Esophagus muscularis mucosa (tissue), 4 donors: Measurements from ENCODE around the gene TKT. TPM values are rescaled to one million over a fixed set of nuclear protein-coding genes. Genes with fewer than 3 reads are reported as not detected.
A peak's percentile ranks its signal among the peaks of the same experiment; 100 is the strongest.

Experiments
- DNase-seq: peaks from one replicate; pipeline ENCODE4 v3.0.0-alpha.2; 2017; ENCODE audit errors: extremely low spot score
- H3K27ac ChIP-seq, 4 donors: fragments of 200-600 bp; sonication (generic); replicated peaks in 1 of 4; 1 replicate in 3 of 4; 2 replicates in 1 of 4; pipeline ENCODE4 v1.5.1; 2016 to 2019; ENCODE audit warnings: mild to moderate bottlenecking in 1 of 4
- H3K27me3 ChIP-seq, 4 donors: fragments of 200-600 bp; sonication (generic); one replicate each; pipeline versions ENCODE4 v1.5.1 to v1.6.0; 2016 to 2019
- H3K36me3 ChIP-seq, 4 donors: fragments of 200-600 bp; sonication (generic); one replicate each; pipeline ENCODE4 v1.5.1; 2016 to 2019
- H3K4me1 ChIP-seq, 4 donors: fragments of 200-600 bp; sonication (generic); one replicate each; pipeline ENCODE4 v1.5.1; 2016 to 2019
- H3K4me3 ChIP-seq, 4 donors: fragments of 200-600 bp; sonication (generic); 1 replicate in 2 of 4; 2 replicates in 2 of 4; pipeline ENCODE4 v1.5.1; 2016 to 2019; ENCODE audit warnings: mild to moderate bottlenecking in 4 of 4, moderate library complexity in 1 of 4
- H3K9me3 ChIP-seq, 4 donors: fragments of 200-600 bp; sonication (generic); 1 replicate in 3 of 4; 2 replicates in 1 of 4; pipeline ENCODE4 v1.5.1; 2016 to 2019
- EP300 ChIP-seq: sonication (generic); formaldehyde crosslinking; IDR thresholded peaks from one replicate; pipeline ENCODE4 v1.6.1; 2017; ENCODE audit warnings: antibody characterized with exemption
- POLR2A ChIP-seq: fragments of 450-650 bp; IDR thresholded peaks from one replicate; pipeline ENCODE4 v1.6.1; 2017; ENCODE audit warnings: antibody characterized with exemption, moderate library complexity, mild to moderate bottlenecking, low read depth
- POLR2AphosphoS5 ChIP-seq, 2 donors: sonication (generic); formaldehyde crosslinking; IDR thresholded peaks; one replicate each; pipeline ENCODE4 v1.6.1; 2017; ENCODE audit warnings: antibody characterized with exemption in 2 of 2
- WGBS: methylation state at CpG from one replicate; pipeline ENCODE4 v1.1.5; 2018; 5-methylcytosine and 5-hydroxymethylcytosine counted together
- intact Hi-C: fragments of 100-400 bp; cut with DNase I; formaldehyde crosslinking; loops from one replicate; pipeline ENCODE4 v1.15.1; 2023
- total RNA-seq, 4 donors: library from RNA; depleted of rRNA; stranded (reverse); fragments of >200 nt; gene quantifications; one replicate each; pipeline versions ENCODE4 v1.1.0 to v1.2.1, GENCODE V29; 2016
- TF ChIP-seq, protein P1 (sequence below), 3 experiments: fragments of 200-600 bp in 2 of 3; fragments of 450-650 bp in 1 of 3; sonication (generic) in 2 of 3; IDR thresholded peaks; one replicate each; pipeline ENCODE4 v1.5.1; 2017 to 2019; ENCODE audit warnings: antibody characterized with exemption in 3 of 3, mild to moderate bottlenecking in 2 of 3, moderate library complexity in 1 of 3

The TKT gene
- total RNA-seq, 4 donors from 2014 or later: 295 to 524 (median 378) TPM

GRCh38 chr3:53250881-53251605 is 4.8 kb downstream of the TKT start:
- DNase-seq: no peak
- Histone ChIP-seq H3K4me1 (peaks cover 55 to 79% (median 76%) of the 10 kb centered on the region in 4 donors), H3K9me3 (no peaks in the 10 kb centered on the region), H3K4me3 (peak overlapping the region in 1 of 4 donors; percentile 4), H3K27ac (peak overlapping the region; percentile 54 to 95 (median 73)), H3K36me3 (peaks cover 0 to 4% (median 0%) of the 10 kb centered on the region in 4 donors), H3K27me3 (no peaks in the 10 kb centered on the region)
- intact Hi-C loops: no loop called here
- TF ChIP-seq, protein P1, sequence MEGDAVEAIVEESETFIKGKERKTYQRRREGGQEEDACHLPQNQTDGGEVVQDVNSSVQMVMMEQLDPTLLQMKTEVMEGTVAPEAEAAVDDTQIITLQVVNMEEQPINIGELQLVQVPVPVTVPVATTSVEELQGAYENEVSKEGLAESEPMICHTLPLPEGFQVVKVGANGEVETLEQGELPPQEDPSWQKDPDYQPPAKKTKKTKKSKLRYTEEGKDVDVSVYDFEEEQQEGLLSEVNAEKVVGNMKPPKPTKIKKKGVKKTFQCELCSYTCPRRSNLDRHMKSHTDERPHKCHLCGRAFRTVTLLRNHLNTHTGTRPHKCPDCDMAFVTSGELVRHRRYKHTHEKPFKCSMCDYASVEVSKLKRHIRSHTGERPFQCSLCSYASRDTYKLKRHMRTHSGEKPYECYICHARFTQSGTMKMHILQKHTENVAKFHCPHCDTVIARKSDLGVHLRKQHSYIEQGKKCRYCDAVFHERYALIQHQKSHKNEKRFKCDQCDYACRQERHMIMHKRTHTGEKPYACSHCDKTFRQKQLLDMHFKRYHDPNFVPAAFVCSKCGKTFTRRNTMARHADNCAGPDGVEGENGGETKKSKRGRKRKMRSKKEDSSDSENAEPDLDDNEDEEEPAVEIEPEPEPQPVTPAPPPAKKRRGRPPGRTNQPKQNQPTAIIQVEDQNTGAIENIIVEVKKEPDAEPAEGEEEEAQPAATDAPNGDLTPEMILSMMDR (IDR thresholded peaks at IDR 0.05): no peak
- TF ChIP-seq EP300: no peak
- TF ChIP-seq POLR2A: no peak
- TF ChIP-seq POLR2AphosphoS5 (IDR thresholded peaks at IDR 0.05): no peak
- 98% methylated on average over 4 of the region's 4 CpGs for WGBS

GRCh38 chr3:53250453-53250852 is 5.4 kb downstream of the TKT start:
- H3K27ac ChIP-seq: peak overlapping the region; percentile 54 to 95 (median 73)
- 89% methylated on average over 3 of the region's 3 CpGs for WGBS
- TF ChIP-seq EP300 (no peak), POLR2AphosphoS5 (IDR thresholded peaks at IDR 0.05) (no peak), POLR2A (no peak)
- TF ChIP-seq, protein P1 (IDR thresholded peaks at IDR 0.05): no peak
- H3K36me3 ChIP-seq: peaks cover 0 to 5% (median 0%) of the 10 kb centered on the region in 4 donors
- DNase-seq: no peak
- no peaks in the 10 kb centered on the region for H3K9me3 ChIP-seq
- H3K27me3 ChIP-seq: no peaks in the 10 kb centered on the region
- H3K4me3 ChIP-seq: peak overlapping the region in 1 of 4 donors; percentile 4
- peaks cover 54 to 79% (median 75%) of the 10 kb centered on the region in 4 donors for H3K4me1 ChIP-seq
- intact Hi-C loops: no loop called here

- Histone ChIP-seq H3K27me3 (no peaks in the 10 kb centered on the region), H3K27ac (no peak overlapping the region), H3K36me3 (peaks cover 0 to 5% (median 0%) of the 10 kb centered on the region in 4 donors), H3K4me3 (no peak overlapping the region), H3K4me1 (peaks cover 63 to 87% (median 80%) of the 10 kb centered on the region in 4 donors), H3K9me3 (no peaks in the 10 kb centered on the region)
- WGBS: 91% methylated on average over 6 of the region's 6 CpGs
- intact Hi-C loops: no loop called here
- DNase-seq: no peak
- TF ChIP-seq, protein P1 (IDR thresholded peaks at IDR 0.05): no peak
- TF ChIP-seq EP300: no peak
- TF ChIP-seq POLR2A: no peak
- no peak for TF ChIP-seq POLR2AphosphoS5 (IDR thresholded peaks at IDR 0.05)
These were observed 7.7 kb downstream of the TKT start for GRCh38 chr3:53248161-53248560.

DNA sequence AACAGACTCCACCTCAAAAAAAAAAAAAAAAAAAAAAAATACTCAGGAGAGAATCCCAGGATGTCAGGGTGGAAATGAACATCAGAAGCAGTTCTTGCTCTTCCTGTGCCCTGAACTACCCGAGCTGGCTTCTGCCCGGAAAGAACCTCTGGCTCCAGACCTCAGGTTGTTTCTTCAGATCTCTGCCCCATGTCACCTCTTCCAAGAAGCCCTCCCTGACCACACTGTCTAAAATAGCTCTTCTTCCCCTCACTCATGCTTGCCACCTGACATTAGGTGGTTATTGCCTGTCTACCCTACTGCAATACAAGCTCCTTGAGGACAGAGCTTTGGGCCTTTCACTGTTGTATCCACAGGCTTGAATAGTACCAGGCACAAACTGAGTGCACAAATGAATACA is 8.2 kb downstream of the TKT start:
- no peak for DNase-seq
- 82% methylated on average over 2 of the region's 2 CpGs for WGBS
- peaks cover 63 to 87% (median 80%) of the 10 kb centered on the region in 4 donors for H3K4me1 ChIP-seq
- no peak overlapping the region for H3K4me3 ChIP-seq
- intact Hi-C loops: no loop called here
- peaks cover 0 to 5% (median 0%) of the 10 kb centered on the region in 4 donors for H3K36me3 ChIP-seq
- H3K27ac ChIP-seq: no peak overlapping the region
- H3K9me3 ChIP-seq: no peaks in the 10 kb centered on the region
- TF ChIP-seq, protein P1 (IDR thresholded peaks at IDR 0.05): no peak
- TF ChIP-seq POLR2A (no peak), EP300 (no peak), POLR2AphosphoS5 (IDR thresholded peaks at IDR 0.05) (no peak)
- no peaks in the 10 kb centered on the region for H3K27me3 ChIP-seq
